Astrocyte (in vitro differentiated cells and primary cell): ENCODE measurements around the gene ARHGAP24.

Experiments used
- EZH2 ChIP-seq: IDR thresholded peaks from 2 replicates; pipeline ENCODE4 v1.6.1; 2012; ENCODE audit warnings: mild to moderate bottlenecking, low read length, inconsistent platforms; ENCODE audit not compliant: insufficient read depth
- TF ChIP-seq, protein P1 (sequence below): IDR thresholded peaks from 2 replicates; pipeline ENCODE4 v1.5.1; 2011; ENCODE audit warnings: low read depth, mild to moderate bottlenecking, inconsistent platforms, low read length, moderate library complexity; ENCODE audit not compliant: insufficient read depth

DNA sequence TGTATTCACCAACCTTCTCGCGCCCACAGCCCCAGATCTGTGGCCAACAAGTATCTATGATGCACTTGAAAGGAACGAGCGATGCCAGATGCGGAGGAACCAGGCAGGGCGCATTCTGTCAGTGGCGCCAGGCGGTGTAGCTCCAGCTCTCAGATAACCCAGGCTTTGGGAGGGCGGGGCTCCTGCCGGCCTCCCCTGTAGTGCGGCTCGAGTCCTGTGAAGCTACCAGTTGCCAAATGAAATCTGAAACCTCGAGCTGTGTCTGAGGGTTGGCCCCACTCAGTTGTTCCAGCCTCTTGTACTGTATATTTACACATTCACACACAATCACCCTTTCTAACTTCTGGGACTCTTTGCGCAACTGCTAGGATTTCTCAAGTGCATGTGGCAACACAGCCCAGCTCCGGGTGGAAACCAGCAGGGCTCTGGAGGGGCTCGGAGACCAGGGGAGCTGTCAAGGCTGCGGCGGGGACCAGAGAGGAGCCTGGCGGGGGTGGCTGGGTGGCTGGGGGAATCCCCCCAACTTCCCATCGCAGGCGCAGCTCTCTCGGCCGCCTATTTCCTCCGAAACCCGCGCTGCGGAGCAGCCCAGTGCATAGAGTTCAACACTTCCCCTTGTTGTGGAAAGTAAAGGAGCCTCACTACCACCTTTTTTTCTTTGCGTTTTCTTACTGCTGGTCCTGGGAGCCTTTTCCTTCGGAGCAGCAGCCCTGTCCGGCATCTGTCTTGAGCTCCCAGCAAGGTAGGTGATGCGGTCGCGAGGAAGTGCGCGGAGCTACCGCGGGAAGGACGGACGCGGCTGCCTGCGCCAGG is at the start of gene ARHGAP24:
- TF ChIP-seq, protein P1, sequence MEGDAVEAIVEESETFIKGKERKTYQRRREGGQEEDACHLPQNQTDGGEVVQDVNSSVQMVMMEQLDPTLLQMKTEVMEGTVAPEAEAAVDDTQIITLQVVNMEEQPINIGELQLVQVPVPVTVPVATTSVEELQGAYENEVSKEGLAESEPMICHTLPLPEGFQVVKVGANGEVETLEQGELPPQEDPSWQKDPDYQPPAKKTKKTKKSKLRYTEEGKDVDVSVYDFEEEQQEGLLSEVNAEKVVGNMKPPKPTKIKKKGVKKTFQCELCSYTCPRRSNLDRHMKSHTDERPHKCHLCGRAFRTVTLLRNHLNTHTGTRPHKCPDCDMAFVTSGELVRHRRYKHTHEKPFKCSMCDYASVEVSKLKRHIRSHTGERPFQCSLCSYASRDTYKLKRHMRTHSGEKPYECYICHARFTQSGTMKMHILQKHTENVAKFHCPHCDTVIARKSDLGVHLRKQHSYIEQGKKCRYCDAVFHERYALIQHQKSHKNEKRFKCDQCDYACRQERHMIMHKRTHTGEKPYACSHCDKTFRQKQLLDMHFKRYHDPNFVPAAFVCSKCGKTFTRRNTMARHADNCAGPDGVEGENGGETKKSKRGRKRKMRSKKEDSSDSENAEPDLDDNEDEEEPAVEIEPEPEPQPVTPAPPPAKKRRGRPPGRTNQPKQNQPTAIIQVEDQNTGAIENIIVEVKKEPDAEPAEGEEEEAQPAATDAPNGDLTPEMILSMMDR, result no peak
- no peak for TF ChIP-seq EZH2
